ENCODE data around the gene PALLD.

PALLD gene

DNA sequence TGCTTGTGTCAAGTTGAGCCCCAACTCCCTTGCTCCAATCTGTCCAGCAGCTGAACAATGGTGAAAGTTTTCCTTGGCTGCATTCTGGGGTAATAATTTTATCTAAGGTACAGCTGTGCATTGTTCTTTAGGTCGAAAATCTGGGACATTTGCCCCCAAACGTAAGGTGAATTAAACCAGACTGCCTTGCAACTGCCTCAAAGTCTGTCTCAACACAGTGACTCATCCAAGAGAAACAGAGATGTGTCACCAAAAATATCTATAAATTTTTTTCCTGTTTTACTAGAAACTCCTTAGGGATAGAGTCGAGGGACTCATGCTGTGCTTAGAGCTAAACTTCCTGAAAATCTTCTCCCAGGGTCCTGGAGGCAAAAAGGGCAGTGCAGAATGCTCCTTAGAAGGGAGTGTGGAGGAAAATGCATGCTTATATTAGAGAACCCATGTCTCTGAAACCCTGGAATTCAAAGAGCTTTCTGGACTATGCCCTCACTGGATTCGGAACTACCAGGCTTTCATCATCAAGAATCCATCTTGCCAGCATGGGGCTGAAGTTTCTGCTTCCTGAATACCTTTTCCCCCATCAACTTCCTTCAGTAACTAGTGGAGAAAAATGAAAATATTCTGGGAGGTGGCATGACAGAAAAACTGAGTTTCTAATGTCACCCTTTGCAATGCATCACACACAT lies 115.7 kb downstream of the PALLD start:
- H3K27ac ChIP-seq (ENCODE audit: low read depth, low read length, poor library complexity, severe bottlenecking): no peak overlapping the region
- H4K20me1 ChIP-seq (ENCODE audit: insufficient read depth, low read length): no peaks in the 10 kb centered on the region
- H3K9me2 ChIP-seq (ENCODE audit: low read depth, low read length): no peaks in the 10 kb centered on the region
- H3K4me1 ChIP-seq (ENCODE audit: insufficient read depth, low read length, severe bottlenecking): no peaks in the 10 kb centered on the region
- no peak overlapping the region for H3K9ac ChIP-seq (ENCODE audit: low read length)
- H2AFZ ChIP-seq (ENCODE audit: low read length): no peak overlapping the region
- H3K4me2 ChIP-seq (ENCODE audit: low read length): no peak overlapping the region
- TF ChIP-seq EZH2 (IDR thresholded peaks at IDR 0.05; ENCODE audit: borderline replicate concordance, low read length): no peak
- TF ChIP-seq, protein P1, sequence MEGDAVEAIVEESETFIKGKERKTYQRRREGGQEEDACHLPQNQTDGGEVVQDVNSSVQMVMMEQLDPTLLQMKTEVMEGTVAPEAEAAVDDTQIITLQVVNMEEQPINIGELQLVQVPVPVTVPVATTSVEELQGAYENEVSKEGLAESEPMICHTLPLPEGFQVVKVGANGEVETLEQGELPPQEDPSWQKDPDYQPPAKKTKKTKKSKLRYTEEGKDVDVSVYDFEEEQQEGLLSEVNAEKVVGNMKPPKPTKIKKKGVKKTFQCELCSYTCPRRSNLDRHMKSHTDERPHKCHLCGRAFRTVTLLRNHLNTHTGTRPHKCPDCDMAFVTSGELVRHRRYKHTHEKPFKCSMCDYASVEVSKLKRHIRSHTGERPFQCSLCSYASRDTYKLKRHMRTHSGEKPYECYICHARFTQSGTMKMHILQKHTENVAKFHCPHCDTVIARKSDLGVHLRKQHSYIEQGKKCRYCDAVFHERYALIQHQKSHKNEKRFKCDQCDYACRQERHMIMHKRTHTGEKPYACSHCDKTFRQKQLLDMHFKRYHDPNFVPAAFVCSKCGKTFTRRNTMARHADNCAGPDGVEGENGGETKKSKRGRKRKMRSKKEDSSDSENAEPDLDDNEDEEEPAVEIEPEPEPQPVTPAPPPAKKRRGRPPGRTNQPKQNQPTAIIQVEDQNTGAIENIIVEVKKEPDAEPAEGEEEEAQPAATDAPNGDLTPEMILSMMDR (IDR thresholded peaks at IDR 0.05; ENCODE audit: low read length): no peak
- H3K36me3 ChIP-seq (ENCODE audit: insufficient read depth, low read length): no peaks in the 10 kb centered on the region
- no peaks in the 10 kb centered on the region for H3F3A ChIP-seq (ENCODE audit: insufficient read depth, low read length)
- H3K27me3 ChIP-seq (ENCODE audit: insufficient read depth, low read length): no peaks in the 10 kb centered on the region
- no peaks in the 10 kb centered on the region for H3K79me2 ChIP-seq (ENCODE audit: insufficient read depth, low read length)
- H3K4me3 ChIP-seq (ENCODE audit: low read depth, low read length, poor library complexity, severe bottlenecking): no peak overlapping the region
- no peaks in the 10 kb centered on the region for H3K9me3 ChIP-seq (ENCODE audit: low read length)

DNA sequence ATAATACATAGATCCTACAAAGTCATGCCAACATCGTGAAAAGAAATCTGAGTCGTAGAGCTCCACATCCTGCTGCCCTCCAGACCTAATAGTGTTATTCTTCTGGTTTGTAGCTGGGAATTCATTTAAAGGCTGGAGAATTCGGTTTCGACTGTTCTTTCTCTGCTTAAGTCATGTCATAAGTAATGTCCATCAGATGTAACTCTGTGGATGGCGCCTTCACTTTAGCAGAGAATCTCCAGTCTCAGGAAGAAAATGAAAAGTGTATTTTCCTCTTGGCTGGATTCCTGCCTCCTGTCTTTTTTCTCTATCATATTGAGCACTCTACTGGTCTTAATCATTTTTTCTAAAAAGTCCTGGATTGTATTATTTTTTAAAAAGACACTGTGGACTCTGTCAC lies 117.0 kb downstream of the PALLD start:
- Histone ChIP-seq H3K27ac (ENCODE audit: low read depth, low read length, poor library complexity, severe bottlenecking) (no peak overlapping the region), H3K9me3 (ENCODE audit: low read length) (no peaks in the 10 kb centered on the region), H4K20me1 (ENCODE audit: insufficient read depth, low read length) (no peaks in the 10 kb centered on the region), H3K79me2 (ENCODE audit: insufficient read depth, low read length) (no peaks in the 10 kb centered on the region), H3F3A (ENCODE audit: insufficient read depth, low read length) (no peaks in the 10 kb centered on the region), H3K9me2 (ENCODE audit: low read depth, low read length) (no peaks in the 10 kb centered on the region), H3K4me2 (ENCODE audit: low read length) (no peak overlapping the region), H3K4me3 (ENCODE audit: low read depth, low read length, poor library complexity, severe bottlenecking) (no peak overlapping the region), H3K36me3 (ENCODE audit: insufficient read depth, low read length) (no peaks in the 10 kb centered on the region), H3K27me3 (ENCODE audit: insufficient read depth, low read length) (no peaks in the 10 kb centered on the region), H2AFZ (ENCODE audit: low read length) (no peak overlapping the region), H3K9ac (ENCODE audit: low read length) (no peak overlapping the region), H3K4me1 (ENCODE audit: insufficient read depth, low read length, severe bottlenecking) (no peaks in the 10 kb centered on the region)
- no peak for TF ChIP-seq EZH2 (IDR thresholded peaks at IDR 0.05; ENCODE audit: borderline replicate concordance, low read length)
- TF ChIP-seq, protein P1 (IDR thresholded peaks at IDR 0.05; ENCODE audit: low read length): no peak

DNA sequence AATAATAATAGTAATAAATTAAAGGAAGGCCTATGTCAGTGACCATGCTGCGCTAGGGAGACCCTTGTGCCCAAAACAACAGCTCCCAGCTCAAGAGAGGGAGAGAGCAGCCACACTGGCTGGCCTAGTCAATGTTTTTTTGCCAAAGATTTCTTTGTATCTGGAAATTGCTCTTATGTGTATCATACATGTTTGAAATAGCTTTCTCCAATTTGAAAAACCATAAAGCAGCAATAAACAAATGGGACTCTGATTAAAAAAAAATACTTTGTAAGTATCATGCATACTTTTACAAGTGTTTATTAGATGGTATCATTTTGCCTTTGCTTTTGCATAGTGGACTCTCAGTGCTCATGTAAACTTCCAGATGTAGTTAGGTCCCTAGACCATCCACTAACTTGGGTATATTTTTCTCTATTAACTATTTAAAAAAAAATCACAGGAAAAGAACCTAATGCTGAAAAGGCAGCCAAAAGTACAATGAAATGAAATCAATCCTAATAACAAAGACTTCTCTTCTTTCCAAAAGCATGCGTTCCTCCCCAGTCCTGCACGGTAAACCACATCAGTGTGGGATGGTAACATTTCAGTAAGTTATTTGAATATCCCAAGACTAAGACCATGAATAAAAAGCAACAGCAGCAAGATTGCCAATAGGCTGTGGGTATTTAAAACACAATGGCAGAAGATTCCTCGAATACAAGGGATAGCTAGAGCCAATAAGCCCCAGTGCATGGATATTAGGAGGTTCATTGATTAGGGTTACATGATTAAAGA lies 117.6 kb downstream of the PALLD start:
- H3K4me1 ChIP-seq (ENCODE audit: insufficient read depth, low read length, severe bottlenecking): no peaks in the 10 kb centered on the region
- no peaks in the 10 kb centered on the region for H3K79me2 ChIP-seq (ENCODE audit: insufficient read depth, low read length)
- no peaks in the 10 kb centered on the region for H4K20me1 ChIP-seq (ENCODE audit: insufficient read depth, low read length)
- H2AFZ ChIP-seq (ENCODE audit: low read length): no peak overlapping the region
- no peaks in the 10 kb centered on the region for H3K9me3 ChIP-seq (ENCODE audit: low read length)
- no peak overlapping the region for H3K27ac ChIP-seq (ENCODE audit: low read depth, low read length, poor library complexity, severe bottlenecking)
- H3K36me3 ChIP-seq (ENCODE audit: insufficient read depth, low read length): no peaks in the 10 kb centered on the region
- no peak overlapping the region for H3K4me3 ChIP-seq (ENCODE audit: low read depth, low read length, poor library complexity, severe bottlenecking)
- no peaks in the 10 kb centered on the region for H3K9me2 ChIP-seq (ENCODE audit: low read depth, low read length)
- no peaks in the 10 kb centered on the region for H3F3A ChIP-seq (ENCODE audit: insufficient read depth, low read length)
- no peak overlapping the region for H3K4me2 ChIP-seq (ENCODE audit: low read length)
- TF ChIP-seq, protein P1 (IDR thresholded peaks at IDR 0.05; ENCODE audit: low read length): no peak
- TF ChIP-seq EZH2 (IDR thresholded peaks at IDR 0.05; ENCODE audit: borderline replicate concordance, low read length): no peak
- H3K27me3 ChIP-seq (ENCODE audit: insufficient read depth, low read length): no peaks in the 10 kb centered on the region
- H3K9ac ChIP-seq (ENCODE audit: low read length): no peak overlapping the region
